Trophoblast cell (in vitro differentiated cells and primary cell): ENCODE measurements around the gene SET.
"Not testable (repeated sequence)": the region's sequence is repeated elsewhere in the genome, so short reads cannot be mapped to it uniquely, and the experiment has no call there.

ENCODE experiments used
- DNase-seq, 2 donors: peaks; one replicate each; pipeline ENCODE4 v3.0.0-alpha.2; 2016
- H2AFZ ChIP-seq: 2 replicates; pipeline ENCODE4 v1.6.1; 2013; ENCODE audit warnings: low read length, moderate library complexity, mild to moderate bottlenecking; ENCODE audit not compliant: insufficient read depth, poor library complexity
- H2AK5ac ChIP-seq: 2 replicates; pipeline ENCODE4 v1.6.1; 2013; ENCODE audit warnings: mild to moderate bottlenecking, low read length
- H2BK120ac ChIP-seq: 2 replicates; pipeline ENCODE4 v1.6.1; 2013; ENCODE audit warnings: low read length, mild to moderate bottlenecking, moderate library complexity; ENCODE audit not compliant: insufficient read depth, poor library complexity
- H2BK12ac ChIP-seq: 2 replicates; pipeline ENCODE4 v1.6.1; 2013; ENCODE audit warnings: mild to moderate bottlenecking, low read length, moderate library complexity
- H2BK5ac ChIP-seq: 2 replicates; pipeline ENCODE4 v1.6.1; 2013; ENCODE audit warnings: low read length, low read depth, moderate library complexity, mild to moderate bottlenecking; ENCODE audit not compliant: poor library complexity
- H3K14ac ChIP-seq: 2 replicates; pipeline ENCODE4 v1.6.1; 2013; ENCODE audit warnings: mild to moderate bottlenecking, low read length
- H3K18ac ChIP-seq: 2 replicates; pipeline ENCODE4 v1.6.1; 2013; ENCODE audit warnings: mild to moderate bottlenecking, low read length
- H3K23ac ChIP-seq: 2 replicates; pipeline ENCODE4 v1.6.1; 2013; ENCODE audit warnings: low read length
- H3K27ac ChIP-seq: 2 replicates; pipeline ENCODE4 v1.5.1; 2013; ENCODE audit warnings: low read depth, mild to moderate bottlenecking, inconsistent platforms, low read length, moderate library complexity
- H3K27me3 ChIP-seq: 2 replicates; pipeline ENCODE4 v1.6.1; 2013; ENCODE audit warnings: inconsistent platforms, mild to moderate bottlenecking, low read length, moderate library complexity; ENCODE audit not compliant: insufficient read depth
- H3K36me3 ChIP-seq, 2 experiments: 1 replicate in 1 of 2; 2 replicates in 1 of 2; pipeline ENCODE4 v1.6.1; 2013; ENCODE audit warnings: low read length in 2 of 2, mild to moderate bottlenecking in 2 of 2, moderate library complexity in 1 of 2; ENCODE audit not compliant: insufficient read depth in 2 of 2, control insufficient read depth in 1 of 2
- H3K4ac ChIP-seq: 2 replicates; pipeline ENCODE4 v1.6.1; 2013; ENCODE audit warnings: low read depth, mild to moderate bottlenecking, low read length, moderate library complexity
- H3K4me1 ChIP-seq, 2 experiments: 1 replicate in 1 of 2; 2 replicates in 1 of 2; pipeline ENCODE4 v1.6.1; 2013; ENCODE audit warnings: low read length in 2 of 2, mild to moderate bottlenecking in 2 of 2, moderate library complexity in 1 of 2; ENCODE audit not compliant: insufficient read depth in 2 of 2, control insufficient read depth in 1 of 2
- H3K4me2 ChIP-seq: 2 replicates; pipeline ENCODE4 v1.6.1; 2013; ENCODE audit warnings: inconsistent platforms, mild to moderate bottlenecking, low read length, moderate library complexity
- H3K4me3 ChIP-seq: 2 replicates; pipeline ENCODE4 v1.5.1; 2013; ENCODE audit warnings: mild to moderate bottlenecking, low read depth, low read length, inconsistent platforms
- H3K79me1 ChIP-seq: one replicate; pipeline ENCODE4 v1.6.1; 2013; ENCODE audit warnings: low read length
- H3K79me2 ChIP-seq: 2 replicates; pipeline ENCODE4 v1.6.1; 2013; ENCODE audit warnings: low read length, mild to moderate bottlenecking; ENCODE audit not compliant: control insufficient read depth, insufficient read depth, poor library complexity
- H3K9ac ChIP-seq: 2 replicates; pipeline ENCODE4 v1.6.1; 2013; ENCODE audit warnings: mild to moderate bottlenecking, low read length
- H3K9me3 ChIP-seq: 2 replicates; pipeline ENCODE4 v1.6.1; 2013; ENCODE audit warnings: low read depth, mild to moderate bottlenecking, control low read depth, inconsistent platforms, low read length; ENCODE audit not compliant: insufficient read depth
- H4K12ac ChIP-seq: 2 replicates; pipeline ENCODE4 v1.6.1; 2013; ENCODE audit warnings: low read depth, mild to moderate bottlenecking, low read length, moderate library complexity
- H4K8ac ChIP-seq: 2 replicates; pipeline ENCODE4 v1.6.1; 2013; ENCODE audit warnings: low read depth, mild to moderate bottlenecking, low read length, moderate library complexity
- H4K91ac ChIP-seq: one replicate; pipeline ENCODE4 v1.6.1; 2013; ENCODE audit warnings: low read depth, mild to moderate bottlenecking, low read length, moderate library complexity
- WGBS: extraction: QIAGEN DNeasy Blood & Tissue Kit; methylation state at CpG from one replicate; pipeline ENCODE4 v1.1.7; 2013; ENCODE audit warnings: missing lambda C conversion rate; ENCODE audit not compliant: insufficient read length, insufficient coverage; ENCODE audit errors: extremely low coverage; 5-methylcytosine and 5-hydroxymethylcytosine counted together

The SET gene

GRCh38 chr9:128656416-128657343 is 32.3 kb upstream of the SET start, which contains the start of gene DYNC2I2:
Gene DYNC2I2 (minus strand): TSS chr9:128656847. CDS start chr9:128656726, 121 bp downstream.
- Histone ChIP-seq H2BK120ac (peak within 1 kb of the TSS; percentile 99), H3K4me1 (no peaks in the 10 kb centered on the region), H4K91ac (peak within 1 kb of the TSS; percentile 99), H3K4ac (peak within 1 kb of the TSS; percentile 85), H3K18ac (peak within 1 kb of the TSS; percentile 97), H3K9me3 (peaks cover 2% of the 10 kb centered on the region), H3K4me3 (peak within 1 kb of the TSS; percentile 93), H2BK12ac (no peak within 1 kb of the TSS), H3K27me3 (no peaks in the 10 kb centered on the region), H3K23ac (no peak within 1 kb of the TSS), H3K4me2 (peak within 1 kb of the TSS; percentile 92), H4K8ac (peak within 1 kb of the TSS; percentile 99), H3K27ac (peak within 1 kb of the TSS; percentile 99), H3K14ac (peak within 1 kb of the TSS; percentile 98), H3K79me2 (peaks cover 5% of the 10 kb centered on the region), H2AK5ac (no peak within 1 kb of the TSS), H4K12ac (peak within 1 kb of the TSS; percentile 97), H3K36me3 (no peaks in the 10 kb centered on the region), H3K9ac (peak within 1 kb of the TSS; percentile 99), H3K79me1 (peaks cover 6% of the 10 kb centered on the region), H2BK5ac (peak within 1 kb of the TSS; percentile 99), H2AFZ (peak within 1 kb of the TSS; percentile 97)
- no CpG with 5 or more reads among the region's 86 CpGs for WGBS
- DNase-seq, result peak; percentile 94 to 98

GRCh38 chr9:128657344-128657704 is 31.7 kb upstream of the SET start:
- H3K9me3 ChIP-seq, result peaks cover 2% of the 10 kb centered on the region
- no peak overlapping the region for H2BK120ac ChIP-seq
- H4K91ac ChIP-seq, result no peak overlapping the region
- H3K4me1 ChIP-seq, result no peaks in the 10 kb centered on the region
- no peak overlapping the region for H3K27ac ChIP-seq
- H3K79me1 ChIP-seq, result peaks cover 6% of the 10 kb centered on the region
- H3K9ac ChIP-seq, result no peak overlapping the region
- H2AK5ac ChIP-seq, result no peak overlapping the region
- no peak overlapping the region for H3K23ac ChIP-seq
- H3K4me3 ChIP-seq, result no peak overlapping the region
- no peak overlapping the region for H3K4ac ChIP-seq
- no peak overlapping the region for H3K4me2 ChIP-seq
- no peak overlapping the region for H3K18ac ChIP-seq
- peak overlapping the region; percentile 57 for H4K8ac ChIP-seq
- no peaks in the 10 kb centered on the region for H3K27me3 ChIP-seq
- no peak overlapping the region for H3K14ac ChIP-seq
- no peak for DNase-seq
- H3K79me2 ChIP-seq, result peaks cover 5% of the 10 kb centered on the region
- H2BK12ac ChIP-seq, result no peak overlapping the region
- H3K36me3 ChIP-seq, result no peaks in the 10 kb centered on the region
- WGBS, result no CpG with 5 or more reads among the region's 13 CpGs
- no peak overlapping the region for H2AFZ ChIP-seq
- no peak overlapping the region for H2BK5ac ChIP-seq
- H4K12ac ChIP-seq, result peak overlapping the region; percentile 8

GRCh38 chr9:128657796-128658195 is 31.2 kb upstream of the SET start:
- Histone ChIP-seq H2AFZ (no peak overlapping the region), H2BK12ac (peak overlapping the region; percentile 25), H3K9ac (no peak overlapping the region), H3K4me2 (no peak overlapping the region), H3K9me3 (peaks cover 2% of the 10 kb centered on the region), H3K14ac (no peak overlapping the region), H3K36me3 (no peaks in the 10 kb centered on the region), H2BK120ac (no peak overlapping the region), H4K12ac (no peak overlapping the region), H3K4me1 (no peaks in the 10 kb centered on the region), H3K79me2 (peaks cover 5% of the 10 kb centered on the region), H4K8ac (no peak overlapping the region), H3K79me1 (peaks cover 6% of the 10 kb centered on the region), H4K91ac (no peak overlapping the region), H3K27me3 (no peaks in the 10 kb centered on the region), H3K4ac (no peak overlapping the region), H3K18ac (no peak overlapping the region), H3K23ac (no peak overlapping the region), H2BK5ac (no peak overlapping the region), H2AK5ac (no peak overlapping the region), H3K27ac (no peak overlapping the region), H3K4me3 (no peak overlapping the region)
- WGBS, result no CpG with 5 or more reads among the region's 3 CpGs
- no peak for DNase-seq

- no CpG with 5 or more reads among the region's 8 CpGs for WGBS
- not testable (repeated sequence) for H3K18ac ChIP-seq, H2BK120ac ChIP-seq, H2AFZ ChIP-seq, H3K36me3 ChIP-seq, H3K9me3 ChIP-seq, H3K4ac ChIP-seq, H4K12ac ChIP-seq, H3K27me3 ChIP-seq, H4K8ac ChIP-seq, H3K14ac ChIP-seq, H3K4me2 ChIP-seq, H2BK12ac ChIP-seq, H3K4me3 ChIP-seq, H3K4me1 ChIP-seq, H3K23ac ChIP-seq, H3K79me1 ChIP-seq, H2AK5ac ChIP-seq, H4K91ac ChIP-seq, H3K9ac ChIP-seq, H3K27ac ChIP-seq, H3K79me2 ChIP-seq, H2BK5ac ChIP-seq
- peak; percentile 62 to 77 for DNase-seq
Measured at GRCh38 chr9:128666481-128666941, 22.5 kb upstream of the SET start.
